Fibroblast of skin of abdomen (primary cell): Measurements from ENCODE around the gene SPAG5.

ENCODE experiments used
- DNase-seq: peaks from one replicate; pipeline ENCODE4 v3.0.0-alpha.2; 2013

Gene SPAG5

DNA sequence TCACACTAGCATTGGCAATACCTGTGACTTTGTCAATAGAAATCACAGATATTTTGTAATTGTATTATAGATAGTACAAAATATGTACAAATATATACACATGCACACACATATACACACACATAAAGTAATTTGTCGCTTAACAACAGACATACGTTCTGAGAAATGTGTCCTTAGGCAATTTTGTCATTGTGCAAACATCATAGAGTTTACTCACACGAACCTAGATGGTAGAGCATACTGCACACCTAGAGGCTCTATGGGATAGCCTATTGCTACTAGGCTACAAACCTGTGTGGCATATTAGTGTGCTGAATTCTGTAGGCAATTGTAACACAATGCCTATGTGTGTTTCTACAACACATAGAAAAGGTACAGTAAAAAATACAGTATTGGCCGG, 57.4 kb downstream of the SPAG5 start:
- DNase-seq, result no peak

DNA sequence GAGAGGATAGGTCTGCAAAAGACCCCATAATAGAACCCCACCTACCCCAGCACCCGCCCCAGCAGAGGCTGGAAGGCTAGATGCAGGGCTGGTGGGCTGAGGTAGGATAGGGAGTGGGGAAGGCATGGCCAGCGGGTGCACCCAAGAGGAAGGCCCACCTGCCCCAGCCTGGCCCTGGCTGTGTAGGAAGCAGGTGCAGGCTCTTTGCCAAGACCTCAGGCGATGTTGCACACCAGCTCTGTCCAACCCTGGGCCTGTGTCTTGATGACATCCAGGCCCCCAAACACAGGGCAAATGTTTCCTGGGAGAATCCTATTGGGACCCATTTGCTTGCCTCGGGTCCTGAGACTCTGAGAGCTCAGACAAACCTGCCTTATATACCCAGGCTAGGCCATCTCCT, 58.6 kb downstream of the SPAG5 start:
- DNase-seq, result no peak

DNA sequence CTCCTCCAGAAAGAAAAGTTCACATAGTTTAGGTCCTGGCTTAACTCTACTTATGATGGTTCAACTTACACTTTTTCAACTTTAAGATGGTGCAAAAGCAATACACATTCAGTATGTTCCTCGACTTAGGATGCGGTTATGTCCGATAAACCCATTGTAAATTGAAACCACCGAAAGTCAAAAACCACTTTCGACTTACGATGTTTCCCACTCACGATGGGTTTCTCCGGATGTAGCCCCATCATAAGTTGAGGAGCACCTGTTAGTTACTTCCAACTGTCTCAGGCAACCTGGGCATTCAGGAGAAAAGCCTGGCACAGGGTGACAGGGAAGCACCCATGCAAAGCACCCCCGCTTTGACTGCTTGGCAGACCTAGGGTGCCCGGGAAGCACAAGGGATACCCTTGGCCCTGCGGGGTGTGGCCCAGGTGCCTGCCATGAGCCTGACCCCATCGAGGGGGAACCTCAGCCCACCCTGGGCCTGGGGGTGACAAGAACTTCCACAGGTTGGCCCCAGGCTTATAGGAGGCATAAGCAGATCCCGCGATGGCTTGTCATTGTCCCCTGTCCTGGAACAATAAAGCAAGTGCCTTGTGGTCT, 60.4 kb downstream of the SPAG5 start:
- no peak for DNase-seq

DNA sequence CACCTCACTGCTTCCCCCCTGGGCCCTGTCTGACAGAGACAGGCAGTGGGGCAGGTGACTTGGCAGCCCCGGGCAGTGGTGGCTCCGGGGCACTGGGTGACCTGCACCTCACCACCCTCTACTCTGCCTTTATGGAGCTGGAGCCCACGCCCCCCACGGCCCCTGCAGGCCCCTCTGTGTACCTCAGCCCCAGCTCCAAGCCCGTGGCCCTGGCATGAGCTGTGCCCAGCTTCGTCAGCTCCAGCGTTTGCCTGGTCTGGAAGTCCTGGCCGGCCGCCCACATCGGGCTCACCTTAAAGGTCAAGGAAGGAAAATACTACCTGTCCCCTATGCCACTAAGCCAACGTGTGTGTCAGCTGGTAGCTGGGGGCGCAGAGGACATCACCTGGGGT, 61.6 kb downstream of the SPAG5 start:
- no peak for DNase-seq

DNA sequence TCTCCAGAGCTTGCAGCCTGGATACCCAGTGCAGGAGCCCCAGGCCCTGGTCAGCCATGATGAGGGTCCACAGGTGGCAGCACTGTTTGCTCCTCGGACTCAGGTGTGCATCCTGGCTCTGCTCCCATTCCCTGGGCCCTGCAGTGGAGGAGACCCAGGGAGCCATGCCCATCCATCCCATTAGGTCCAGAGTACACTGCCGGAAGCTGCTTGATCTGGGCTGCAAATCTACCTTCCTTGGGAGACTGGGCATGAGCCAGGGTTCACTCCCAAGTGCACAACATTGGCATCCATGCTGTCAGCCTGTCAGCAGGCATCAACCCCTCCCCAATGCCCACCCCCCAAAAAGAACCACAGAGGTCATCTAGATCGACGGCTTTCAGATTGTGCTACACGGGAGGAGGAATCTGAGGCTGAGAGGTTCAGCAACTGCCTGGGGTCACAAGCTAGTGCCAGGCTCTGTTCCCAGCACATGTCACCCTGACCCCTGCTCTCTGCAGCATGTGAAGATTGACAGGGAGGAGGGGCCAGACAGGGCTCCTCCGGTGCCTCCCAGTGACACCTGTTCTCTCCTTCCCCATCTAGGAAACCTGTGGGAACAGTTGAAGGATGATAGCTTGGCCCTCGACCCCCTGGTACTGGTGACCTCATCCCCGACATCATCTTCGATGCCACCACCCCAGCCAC, 62.1 kb downstream of the SPAG5 start:
- DNase-seq, result no peak

DNA sequence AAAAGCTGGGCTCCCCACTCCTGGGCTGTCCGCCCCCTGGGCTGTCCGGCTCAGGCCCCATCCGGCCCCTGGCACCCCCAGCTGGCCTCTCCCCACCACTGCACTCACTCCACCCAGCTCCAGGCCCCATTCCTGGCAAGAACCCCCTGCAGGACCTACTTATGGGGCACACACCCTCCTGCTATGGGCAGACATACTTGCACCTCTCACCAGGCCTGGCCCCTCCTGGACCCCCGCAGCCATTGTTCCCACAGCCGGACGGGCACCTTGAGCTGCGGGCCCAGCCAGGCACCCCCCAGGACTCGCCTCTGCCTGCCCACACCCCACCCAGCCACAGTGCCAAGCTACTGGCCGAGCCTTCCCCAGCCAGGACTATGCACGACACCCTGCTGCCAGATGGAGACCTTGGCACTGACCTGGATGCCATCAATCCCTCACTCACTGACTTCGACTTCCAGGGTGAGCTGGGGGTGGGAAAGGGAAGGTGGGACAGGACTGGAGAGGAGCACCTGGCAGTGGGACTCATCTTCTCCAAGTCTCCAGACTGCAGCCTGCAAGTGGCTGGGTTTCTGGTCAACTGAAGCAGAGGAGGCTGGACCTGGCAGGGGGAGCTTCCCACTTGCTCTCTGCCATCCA, 64.0 kb downstream of the SPAG5 start:
- no peak for DNase-seq

DNA sequence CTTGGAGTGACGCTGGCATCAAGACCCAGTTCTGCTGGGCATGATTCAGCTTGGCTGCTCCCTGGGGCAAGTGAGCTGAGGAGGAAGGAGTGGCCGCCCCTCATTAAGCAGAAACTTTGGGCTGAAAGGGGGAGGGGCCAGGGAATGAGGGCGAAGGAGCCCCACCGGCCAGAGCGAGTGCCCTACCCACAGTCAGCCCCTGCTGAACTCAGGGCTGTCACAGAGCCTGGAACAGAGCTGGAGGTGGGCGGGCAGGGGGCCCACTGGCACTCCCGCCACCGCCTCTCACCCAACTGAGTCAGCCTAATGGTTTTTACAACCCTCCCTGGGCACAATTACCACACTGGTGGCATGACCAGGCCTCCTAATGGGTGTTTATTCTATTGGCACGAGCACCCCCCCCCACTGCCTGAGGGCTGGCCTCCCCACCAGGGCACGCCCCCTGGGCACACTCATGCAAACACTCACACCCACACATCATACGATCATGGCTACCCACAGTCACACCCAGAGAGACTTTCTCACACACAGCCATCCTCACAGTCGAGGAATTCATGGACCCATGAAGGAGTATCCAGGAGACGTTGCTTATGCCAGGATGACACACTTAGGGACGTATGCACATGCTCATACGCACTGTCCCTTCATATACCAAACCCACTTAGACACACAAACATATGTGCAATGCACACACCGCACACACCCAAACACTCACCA, 65.6 kb downstream of the SPAG5 start:
- no peak for DNase-seq

DNA sequence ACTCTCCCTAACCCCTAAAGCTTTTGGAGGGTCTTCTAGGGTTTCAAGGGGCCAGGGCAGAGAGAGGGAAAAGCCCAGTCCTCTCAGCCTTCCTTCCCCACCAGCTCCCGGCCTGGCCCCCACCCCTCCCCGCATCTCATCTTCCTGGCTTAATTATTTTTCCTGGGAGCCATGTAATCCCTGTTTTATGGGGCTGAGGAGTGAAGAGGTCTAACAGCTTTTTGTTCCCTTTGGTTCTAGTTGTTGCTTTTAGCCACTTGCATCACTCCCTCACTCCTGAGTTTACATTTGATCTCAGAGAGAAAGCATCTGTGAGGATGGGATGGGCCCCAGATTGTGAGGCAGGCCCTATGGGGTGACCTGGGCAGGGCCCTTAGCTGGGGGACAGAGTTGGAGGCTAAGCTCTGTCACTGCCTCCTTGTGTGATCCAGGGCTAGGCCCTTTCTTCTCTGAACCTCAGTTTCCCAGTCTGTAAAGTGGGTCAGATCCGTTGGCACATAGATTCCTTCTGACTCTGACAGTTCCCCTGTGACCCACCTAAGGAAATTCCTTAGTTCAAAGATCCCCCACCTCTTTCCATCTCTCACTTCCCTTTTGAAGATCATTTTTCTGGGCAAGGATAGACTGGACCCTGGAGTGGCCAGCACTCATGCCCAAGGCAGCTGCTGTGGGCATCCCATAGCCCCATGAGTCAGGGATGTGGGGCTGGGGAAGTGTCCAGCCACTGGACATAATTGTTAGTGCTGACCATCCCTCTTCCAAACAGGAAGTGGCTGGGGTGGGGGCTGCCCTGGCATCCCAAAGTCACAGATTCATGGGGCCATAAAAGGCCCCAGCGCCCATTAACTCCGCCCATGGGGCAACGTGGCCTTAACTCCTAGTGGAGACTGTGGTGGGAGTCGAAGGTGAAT, 66.5 kb downstream of the SPAG5 start:
- no peak for DNase-seq

DNA sequence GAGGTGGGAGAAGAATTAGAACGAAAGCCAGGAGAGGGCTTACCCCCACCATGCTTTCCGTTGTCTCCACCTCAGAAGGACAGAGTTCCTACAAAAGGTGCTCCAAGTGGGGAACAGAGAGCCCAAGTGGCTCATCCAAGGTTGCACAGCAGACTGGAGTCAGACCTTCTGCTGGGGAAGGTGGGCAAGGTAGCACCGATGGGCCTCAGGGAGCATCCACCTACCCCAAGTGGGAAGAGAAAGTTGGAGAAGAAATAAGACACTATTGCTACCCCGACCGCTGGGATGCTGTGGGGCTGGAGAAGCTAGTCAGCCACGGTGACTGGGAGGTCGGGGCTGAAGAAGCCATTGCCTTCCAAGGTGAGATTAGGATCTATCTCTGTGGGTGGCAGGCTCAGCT, 67.9 kb downstream of the SPAG5 start:
- DNase-seq, result no peak

DNA sequence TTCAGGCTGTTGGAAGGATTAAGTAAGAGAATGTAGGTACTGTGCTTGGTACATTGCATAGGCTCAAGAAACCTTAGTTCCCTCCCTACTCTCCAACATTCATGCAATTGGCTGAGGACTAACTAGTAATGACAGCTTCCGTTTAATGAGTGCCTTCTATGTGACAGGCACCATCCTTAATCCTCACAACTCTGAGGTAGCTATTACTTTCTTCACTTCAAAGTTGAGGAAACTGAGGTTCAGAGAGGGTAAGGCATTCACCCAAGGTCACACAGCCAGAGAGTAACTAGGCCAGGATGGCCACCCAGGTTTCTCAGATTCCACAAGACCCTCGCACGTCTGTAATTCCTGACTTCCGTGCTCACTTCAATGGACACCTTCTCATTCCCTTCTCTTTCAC, 68.6 kb downstream of the SPAG5 start:
- no peak for DNase-seq

DNA sequence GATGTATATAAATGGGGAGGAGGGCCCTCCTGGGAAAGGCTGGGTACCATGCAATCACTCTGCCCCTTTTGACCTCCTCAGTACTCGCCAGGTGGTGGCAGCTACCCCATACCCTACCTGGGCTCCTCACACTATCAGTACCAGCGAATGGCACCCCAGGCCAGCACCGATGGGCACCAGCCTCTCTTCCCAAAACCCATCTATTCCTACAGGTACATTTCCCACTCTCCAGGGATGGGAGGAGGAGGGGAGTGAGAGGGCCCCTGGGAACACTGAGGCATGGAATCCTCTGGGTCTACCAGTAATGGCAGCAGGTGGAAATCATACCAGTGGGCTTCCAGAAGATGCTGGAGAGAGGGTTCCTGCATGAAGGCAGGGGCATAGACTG, 69.8 kb downstream of the SPAG5 start:
- no peak for DNase-seq

DNA sequence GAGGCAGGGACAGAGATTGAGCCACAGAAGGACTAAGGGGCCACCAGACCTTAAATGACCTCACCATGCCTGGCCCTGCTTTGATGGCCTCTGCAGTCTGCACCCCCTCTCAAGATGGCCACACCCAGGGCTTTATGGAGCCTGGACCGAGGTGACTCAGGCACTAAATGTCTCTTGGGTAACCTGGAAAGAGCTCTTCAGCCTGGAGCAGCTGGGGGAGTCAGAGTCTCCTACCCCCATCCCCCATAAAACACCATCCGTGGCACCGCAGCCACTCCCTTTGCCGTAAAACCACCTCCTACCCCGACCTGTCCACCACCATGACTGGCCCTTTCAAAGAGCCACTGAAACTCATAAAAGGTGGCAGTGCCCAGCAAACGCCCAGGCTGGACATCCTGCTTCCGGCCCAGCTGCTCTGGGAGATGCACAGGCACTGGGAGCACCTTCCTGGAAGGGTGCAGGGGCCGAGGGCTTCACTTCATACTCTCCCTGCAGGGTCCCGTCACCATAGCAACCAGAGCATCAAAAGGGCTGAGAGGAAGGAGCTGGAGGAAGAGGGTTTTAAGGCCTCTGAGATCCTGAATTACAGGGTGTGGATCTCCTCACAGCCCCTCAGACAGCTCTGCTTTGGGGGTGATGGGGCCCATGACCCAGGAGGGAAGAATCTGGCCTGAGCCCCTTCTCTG, 70.4 kb downstream of the SPAG5 start:
- no peak for DNase-seq

DNA sequence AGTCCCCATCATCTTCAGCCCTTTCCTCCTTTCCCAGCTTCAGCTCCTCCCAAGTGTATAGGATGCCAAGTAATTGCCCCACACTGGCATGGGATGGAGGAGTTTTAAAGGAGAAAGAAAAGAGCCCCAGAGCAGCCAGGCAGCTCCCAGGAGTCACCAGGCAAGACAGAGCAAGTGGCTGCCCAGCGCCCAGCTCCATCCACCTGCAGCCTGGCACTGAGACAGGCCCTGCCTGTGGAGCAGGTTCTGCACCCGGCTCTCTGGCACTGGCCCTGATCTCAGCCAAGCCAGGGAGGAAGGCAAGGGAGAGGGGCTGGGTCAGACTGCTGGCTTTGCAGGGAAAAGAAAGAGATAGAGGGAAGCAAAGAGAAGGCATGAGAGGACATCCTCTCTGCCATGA, 71.0 kb downstream of the SPAG5 start:
- DNase-seq, result no peak
